Femur (tissue), 1 donor: ENCODE results near the gene DENND1A.

Experiments
- DNase-seq: peaks from one replicate; pipeline ENCODE4 v3.0.0-alpha.2; 2017

Gene DENND1A

DNA sequence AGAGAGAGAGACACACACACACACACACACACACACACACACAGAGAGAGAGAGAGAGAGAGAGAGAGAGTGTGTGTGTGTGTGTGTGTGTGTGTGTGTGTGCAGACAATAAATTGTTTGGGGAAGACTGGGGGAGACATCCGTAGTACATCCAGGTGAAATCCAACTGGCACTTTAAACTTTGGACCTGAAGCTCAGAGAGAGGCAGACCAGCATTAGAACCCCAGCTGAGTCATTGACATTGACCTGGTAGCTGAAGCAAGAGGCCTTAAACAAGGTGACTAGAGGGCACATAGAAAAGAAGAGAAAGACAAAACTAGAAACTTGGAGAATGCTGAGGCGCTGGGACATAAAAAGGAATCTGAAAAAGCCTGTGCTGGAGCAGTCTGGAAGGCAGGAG lies 322.4 kb downstream of the DENND1A start:
- DNase-seq = no peak

DNA sequence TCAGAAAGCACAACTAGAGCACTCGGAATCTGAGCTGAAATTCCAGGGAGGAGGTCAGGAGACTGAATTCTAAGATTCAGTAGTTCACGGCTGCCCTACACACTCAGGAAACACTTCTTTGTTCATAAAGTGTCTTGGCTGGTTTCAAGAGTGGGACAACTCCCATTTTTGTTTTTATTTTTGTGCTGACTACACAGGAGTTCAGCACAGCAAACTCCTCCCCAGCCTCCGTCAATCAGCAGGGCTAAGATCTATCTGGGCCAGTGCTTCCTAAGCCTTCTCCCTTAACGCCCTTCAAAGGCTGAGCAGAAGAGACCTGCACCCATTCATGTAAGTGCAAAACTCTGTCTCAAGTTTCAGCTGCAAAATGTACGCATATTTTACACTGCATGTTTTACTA lies 323.8 kb downstream of the DENND1A start:
- DNase-seq = no peak

DNA sequence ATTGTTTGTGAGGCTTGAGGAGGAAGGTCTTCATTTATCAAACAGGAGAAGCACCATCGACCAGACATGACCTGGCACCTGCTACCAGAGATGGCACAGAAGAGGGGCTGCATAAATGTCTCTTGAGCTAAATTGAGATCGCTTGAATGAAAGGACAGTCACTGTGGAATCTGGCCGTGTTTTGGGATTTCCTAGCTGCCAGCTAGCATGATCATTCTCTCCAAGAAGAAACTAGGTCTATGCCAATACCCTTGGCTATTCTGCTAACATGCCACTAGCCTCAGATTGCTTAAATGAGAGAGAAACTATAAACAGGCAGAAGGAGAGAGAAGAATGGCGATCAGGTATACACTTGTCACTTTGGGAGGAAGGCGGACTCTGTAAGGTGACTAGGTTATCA lies 324.6 kb downstream of the DENND1A start:
- no peak for DNase-seq

DNA sequence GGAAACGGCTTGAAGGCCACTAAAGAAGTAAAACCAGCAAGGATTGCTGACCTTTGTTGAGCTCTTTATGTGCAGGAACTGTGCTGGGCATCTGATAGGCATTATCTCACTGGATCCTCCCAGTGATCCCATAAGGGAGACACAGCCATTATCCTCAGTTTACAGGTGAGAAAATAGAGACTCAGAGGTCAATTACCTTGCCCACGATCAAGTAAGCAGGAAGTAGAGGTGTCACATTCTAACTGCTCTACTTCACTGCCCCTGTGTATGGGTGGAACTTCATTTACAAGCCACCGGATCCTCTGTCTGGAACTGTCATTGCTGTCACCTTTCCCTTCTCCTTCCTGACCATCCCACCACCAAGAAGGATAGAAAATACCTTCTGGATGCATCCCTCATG lies 325.1 kb downstream of the DENND1A start:
- no peak for DNase-seq

DNA sequence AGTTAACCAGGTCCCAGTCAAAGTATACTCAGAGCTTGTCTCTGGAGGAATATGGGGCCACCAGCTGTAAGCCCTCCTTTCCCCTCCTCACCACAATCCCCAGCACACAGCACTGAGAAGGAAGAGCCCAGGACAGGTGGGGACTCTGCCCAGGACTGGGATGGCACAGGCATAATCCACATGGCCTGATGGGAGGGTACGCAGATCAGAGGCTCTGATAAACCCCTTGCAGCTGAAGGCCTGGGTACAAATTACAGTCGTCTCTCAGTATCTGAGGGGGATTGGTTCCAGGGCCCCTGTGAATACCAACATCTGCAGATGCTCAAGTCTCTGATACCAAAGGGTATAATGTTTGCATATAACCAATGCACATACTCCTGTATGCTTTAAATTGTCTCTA lies 328.1 kb downstream of the DENND1A start:
- DNase-seq = no peak

DNA sequence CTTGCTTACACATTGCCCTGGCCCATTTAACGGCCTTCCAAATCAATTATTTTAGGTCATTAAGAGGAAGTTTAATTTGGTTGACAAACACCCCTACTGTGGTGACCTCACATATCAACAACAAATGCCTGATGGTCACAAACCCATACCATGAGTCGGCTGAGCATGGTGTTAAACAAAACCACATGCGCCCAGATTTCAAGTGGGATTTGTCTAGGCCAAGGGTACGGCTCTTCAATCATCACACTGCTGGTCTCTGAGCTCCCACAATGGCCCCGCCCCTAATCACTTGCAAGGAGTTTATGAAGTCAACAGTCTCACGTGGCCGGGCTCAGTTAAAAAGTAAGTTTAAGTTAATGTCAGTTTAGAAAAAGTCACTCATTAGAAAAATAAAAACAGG lies 330.1 kb downstream of the DENND1A start:
- DNase-seq = no peak

DNA sequence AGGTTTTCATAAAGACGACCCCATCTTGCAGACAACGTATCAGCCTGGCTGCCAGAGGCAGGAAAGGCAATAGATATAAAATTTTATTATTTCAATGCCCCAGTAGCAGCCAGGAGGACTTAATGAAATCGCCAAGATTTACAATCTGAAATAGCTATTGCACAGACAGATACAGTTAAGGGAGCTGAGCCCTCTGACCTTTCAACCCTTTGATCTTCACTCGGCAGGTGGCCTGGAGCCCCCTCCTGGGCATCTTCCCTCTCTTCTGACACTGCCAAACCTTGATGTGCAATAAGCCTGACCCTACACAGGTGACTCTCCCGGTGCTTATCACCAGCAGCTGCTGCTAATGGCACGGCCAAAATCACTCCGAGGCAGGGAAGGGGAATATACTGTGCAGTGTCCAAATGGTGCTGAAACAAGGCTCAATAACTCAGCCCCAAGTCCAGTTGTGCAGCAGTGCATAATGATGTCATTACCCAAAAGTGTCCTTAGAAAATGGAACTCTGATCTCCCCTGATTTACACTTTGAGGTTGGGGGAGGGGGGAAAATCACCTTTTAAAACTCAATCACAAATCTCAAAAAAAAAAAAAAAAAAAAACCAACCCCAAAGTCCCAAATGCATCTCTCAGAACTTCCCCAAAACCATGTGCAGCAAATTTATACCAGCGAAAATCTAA lies 331.9 kb downstream of the DENND1A start:
- no peak for DNase-seq

DNA sequence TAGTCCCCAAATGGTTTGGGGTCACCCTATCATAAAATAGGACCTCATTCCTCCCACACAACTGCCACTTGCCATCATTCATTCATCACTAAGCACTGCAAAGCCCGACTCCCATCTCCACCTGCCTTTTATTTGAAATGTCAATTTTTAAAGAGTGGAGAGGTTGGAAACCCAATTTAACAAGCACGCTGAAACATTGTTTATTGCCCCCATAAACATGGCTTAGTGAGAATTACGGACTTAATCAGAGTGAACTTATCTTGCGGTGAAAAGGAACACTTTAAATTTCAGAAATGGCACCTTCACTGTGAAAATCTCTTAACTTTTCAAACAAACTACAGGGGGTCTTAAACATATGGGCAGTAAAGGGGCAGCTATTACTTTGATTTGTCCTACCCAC lies 332.9 kb downstream of the DENND1A start:
- DNase-seq = no peak

DNA sequence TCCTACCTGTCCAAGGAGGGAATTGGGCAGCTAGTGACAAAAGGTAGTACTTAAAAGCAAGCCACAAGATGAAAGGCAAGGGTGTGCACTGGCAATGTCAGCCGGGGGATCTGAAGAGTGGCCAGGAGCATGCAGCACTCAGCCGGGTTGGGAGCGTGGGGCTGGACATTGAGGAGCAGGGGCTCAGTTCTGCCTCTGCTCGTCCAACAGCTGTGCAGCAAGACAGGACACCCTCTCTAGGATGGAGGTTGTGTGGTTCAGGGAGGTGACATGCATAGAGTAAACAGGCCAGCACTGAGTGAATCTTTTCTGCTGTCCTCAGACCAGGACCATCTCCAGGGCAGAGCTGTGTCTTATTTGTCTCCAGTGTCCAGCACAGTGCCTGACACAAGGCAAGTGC lies 338.6 kb downstream of the DENND1A start:
- no peak for DNase-seq

DNA sequence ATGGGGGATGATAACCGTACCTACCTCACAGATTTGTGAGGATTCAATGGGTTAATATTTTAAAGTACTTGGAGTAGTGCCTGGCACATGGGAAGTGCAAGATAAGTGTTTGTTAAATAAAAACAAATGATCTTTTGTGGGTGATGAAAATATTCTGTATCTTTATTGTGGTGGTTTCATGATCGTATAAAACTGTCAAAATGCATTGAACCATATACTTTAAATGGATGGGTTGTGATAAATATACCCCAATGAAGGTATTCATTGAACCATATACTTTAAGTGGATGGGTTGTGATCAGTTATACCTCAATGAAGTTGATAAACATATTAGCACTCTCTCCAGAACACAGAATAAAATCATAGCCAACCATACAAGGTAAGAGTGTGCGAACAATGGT lies 339.4 kb downstream of the DENND1A start:
- no peak for DNase-seq

DNA sequence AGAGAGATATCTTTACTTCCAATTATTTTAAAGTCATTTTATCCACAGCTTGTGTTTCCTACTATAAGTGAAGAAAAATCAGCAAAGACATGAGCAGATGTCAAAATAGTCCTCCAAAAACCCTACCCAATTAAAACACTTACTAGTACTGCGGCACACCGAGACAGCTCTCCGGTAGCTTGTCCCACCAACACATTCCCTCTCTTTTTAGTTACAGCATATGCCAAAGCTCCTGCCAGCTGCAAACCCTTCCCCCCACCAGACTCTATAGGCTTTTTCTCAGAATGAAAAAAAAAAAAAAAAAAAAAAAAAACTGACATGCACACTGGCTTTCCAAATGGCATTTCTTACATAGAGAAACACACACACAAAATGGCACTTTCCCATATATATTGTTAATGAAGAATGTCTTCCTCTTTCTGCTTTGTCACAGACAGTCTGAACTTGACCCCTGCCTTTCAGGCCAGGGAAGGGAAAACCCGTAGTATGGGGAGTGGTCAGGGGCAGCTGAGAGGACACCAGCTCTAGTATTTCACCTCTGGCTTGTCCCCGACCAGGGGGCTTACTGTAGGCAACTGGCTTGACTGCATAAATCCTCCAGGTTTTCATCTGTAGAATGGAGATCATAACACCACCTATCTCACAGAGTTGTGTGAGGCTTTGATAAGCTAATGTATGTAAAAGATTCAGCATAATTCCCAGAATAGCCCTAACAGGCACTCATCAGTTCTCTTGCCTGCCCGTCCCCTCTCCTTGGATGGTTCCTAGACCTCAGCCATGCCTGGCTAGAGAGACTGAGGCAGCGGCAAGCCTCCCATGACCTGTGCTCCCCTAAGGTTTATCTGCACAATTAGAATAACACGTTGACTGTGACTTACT lies 340.3 kb downstream of the DENND1A start:
- no peak for DNase-seq

DNA sequence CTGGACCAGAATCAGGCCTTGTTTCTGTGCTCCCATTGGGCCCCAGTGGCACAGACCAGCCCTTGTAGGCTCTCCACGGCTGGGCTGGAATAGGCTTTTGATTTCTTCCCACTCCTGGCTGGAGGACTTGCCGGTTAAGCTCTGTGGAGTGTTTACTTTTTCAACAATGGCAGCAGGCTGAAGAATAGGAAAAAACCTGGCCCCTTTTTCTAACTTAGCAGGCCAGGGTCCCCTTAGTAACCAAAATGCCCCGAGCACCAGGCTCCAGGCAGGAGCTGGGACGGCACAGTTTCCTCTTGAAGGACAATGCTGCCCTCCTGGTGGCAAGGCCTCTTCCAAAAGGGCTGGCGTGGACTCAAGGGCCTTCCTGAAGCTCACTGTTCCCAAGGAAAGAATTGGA lies 343.7 kb downstream of the DENND1A start:
- DNase-seq = no peak

DNA sequence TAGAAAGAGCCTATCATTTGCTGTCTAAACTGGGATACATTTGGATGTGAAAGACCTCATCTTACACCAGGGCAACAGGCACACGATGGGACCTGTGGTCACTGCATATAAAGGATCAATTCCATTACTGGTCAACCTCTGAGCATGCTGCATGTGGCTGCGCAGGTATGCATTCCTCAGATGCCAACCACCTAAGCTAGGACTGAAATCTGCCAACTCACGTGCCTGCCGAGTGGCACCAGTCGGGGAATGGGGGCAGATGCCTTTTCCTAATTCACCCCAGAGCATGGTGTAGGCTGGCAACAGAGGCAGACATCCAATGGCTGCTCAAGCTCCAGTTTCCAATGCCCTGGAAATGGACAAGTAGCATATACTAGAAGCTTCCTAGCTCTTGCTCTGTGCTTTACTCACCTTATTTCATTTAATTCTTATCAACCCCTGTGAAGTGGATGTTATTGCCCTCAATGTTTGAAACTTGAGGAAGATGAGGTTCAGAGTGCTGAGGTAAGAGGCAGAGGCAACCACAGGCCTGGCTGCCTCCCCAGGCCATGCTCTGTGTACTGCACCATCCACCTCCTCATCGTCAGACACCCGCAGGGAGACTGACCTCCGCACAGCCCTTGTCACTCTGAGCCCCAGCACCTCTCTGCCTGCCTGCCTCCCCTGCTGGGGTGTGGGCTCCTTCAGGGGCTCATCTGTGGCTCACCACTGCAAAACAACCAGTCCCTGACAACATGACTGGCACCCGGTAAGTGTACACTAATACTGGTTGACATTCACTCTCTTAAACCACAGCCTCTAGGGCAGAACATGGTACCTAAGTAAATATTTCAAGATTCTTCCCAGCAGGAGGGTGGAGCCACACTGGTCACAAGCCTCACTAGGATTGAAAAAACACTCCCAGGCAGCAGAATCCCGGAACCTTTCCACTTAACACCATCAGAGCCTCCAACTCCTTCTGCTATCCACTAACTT lies 345.4 kb downstream of the DENND1A start:
- no peak for DNase-seq

DNA sequence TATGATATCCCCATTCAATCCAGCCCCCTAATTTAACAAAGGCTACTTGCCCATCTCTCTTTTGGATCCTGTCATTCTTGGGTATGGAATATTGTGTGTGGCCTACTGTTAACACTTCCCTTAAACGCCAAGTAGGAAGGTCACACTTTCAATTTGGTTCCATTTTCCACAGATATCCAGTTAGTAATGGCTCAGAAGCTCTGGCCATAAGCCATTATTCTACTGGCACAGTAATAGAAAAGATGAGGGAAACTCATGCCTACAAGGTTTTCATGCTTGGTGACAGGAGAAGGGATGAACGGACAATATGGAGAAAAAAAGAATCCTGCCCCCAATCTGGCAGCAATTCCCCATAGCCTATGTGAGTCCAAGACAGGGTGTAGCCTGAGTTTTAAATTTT lies 346.3 kb downstream of the DENND1A start:
- no peak for DNase-seq

DNA sequence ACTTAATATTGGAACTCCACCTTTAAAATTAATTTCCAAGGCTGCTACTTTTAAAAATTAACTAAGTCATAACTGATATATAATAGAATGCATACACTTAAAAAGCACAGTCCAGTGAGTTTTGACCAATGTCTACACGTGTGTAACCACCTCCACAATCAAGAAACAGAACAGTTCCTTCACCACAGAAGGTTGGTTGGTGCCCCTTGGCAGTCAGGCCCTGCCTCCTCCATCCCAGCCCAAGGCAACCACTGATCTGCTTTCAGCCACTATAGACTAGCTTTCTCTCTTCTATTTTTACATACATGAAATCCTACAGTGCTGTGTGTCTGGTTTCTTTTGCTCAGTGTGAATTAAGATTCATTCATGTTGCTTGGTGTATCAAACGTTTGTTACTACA lies 358.7 kb downstream of the DENND1A start:
- DNase-seq = no peak

DNA sequence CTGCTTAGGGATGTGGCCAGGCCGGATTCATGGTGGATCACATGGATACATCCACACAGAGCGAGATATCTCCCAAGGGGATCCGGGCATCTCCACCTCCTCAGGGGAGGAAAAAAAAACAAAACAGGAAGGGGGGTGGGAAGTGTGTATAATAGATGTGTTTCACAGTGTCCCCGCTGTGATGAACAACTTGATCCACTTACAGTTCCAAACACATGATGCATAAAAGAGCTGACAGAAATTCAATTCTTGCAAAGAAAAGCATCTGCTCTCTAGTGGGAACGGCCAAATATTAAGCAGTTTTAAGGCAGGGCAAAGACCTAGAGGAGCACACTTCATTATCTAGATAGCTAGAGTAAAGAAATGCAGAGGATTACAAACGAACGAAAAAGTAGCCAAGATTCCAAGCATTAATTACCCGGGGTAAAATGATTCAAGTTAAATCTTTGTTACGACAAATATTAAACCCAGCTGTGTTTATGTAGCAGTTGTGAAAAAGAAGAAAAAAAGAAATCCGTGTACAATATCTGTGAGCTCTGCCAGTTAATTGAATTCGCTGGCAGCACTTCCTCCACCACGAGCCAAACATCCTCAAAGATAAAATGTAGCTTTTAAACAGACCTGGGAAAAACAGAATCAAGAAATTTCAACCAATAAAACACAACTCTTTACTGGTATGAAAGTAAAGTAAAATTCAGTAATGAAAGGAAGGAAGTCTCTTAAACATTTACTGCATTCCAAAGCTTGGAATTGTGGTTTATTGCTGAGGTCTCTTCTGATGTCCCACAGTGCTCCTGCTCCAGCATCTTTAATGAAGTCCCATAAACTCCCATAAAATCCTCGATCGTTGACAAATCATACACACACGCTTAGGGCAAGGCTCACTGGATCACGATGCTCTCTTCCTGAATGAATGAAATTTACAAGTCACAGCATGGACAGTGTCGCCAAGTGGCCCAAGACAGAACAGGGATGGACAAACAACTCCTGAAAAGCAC lies 360.9 kb downstream of the DENND1A start:
- DNase-seq = peak; percentile 71

DNA sequence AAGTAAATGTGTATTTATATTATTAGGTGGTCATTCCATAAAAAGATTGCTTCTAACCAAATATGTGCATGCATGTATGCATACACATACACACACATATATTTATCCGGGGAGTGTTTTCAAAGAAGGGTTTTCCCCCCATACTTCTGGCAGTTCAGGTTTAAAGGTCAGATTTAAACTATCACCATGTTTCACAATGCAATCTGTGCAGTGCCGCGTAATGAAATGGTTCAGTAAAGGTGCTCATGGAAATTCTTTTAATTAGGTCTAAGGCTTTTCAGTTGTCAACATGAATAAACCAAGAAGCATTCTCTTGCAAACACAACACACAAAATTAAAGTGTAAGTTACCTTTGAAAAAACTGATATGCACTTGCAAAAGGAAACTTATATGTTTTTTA lies 362.9 kb downstream of the DENND1A start:
- no peak for DNase-seq

DNA sequence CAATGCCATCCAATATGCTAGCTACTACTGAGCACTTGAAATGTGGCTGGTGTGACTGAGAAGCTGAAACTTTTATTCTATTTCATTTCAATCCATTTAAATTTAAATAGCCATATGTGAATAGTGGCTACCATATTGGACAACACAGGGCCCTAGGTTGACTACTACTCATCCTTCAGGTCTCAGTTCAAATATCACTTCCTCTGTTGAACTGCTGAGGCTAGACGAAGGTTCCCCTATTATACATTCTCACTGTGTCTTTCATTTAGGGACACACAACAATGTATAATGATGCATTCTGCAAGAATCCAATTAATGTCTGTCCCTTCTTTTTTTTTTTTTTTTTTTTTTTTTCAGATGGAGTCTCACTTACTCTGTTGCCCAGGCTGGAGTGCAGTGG lies 365.3 kb downstream of the DENND1A start:
- DNase-seq = no peak

DNA sequence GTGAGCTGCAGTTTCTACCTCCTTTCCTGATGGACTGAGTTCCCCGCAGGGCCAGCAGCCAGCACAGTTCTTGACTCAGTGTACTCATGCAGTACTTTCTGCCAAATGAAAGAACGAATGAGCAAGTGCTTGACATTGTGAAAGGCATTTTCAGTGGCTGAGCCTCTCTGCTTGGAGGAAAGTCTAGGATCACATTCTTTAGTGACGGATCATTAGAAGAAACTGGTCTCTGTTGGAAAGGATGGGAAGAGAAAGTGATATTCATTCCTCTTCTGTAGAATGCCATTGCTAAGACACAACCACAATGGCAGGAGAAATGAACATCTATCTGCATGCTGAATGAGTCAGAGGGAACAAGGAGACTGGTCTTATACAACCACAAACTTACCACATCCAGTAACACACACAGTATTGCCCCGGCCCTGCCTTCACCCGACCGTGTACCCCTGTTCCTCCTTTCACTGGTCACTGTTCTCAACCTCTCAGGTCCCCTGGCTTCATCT lies 367.0 kb downstream of the DENND1A start:
- no peak for DNase-seq

DNA sequence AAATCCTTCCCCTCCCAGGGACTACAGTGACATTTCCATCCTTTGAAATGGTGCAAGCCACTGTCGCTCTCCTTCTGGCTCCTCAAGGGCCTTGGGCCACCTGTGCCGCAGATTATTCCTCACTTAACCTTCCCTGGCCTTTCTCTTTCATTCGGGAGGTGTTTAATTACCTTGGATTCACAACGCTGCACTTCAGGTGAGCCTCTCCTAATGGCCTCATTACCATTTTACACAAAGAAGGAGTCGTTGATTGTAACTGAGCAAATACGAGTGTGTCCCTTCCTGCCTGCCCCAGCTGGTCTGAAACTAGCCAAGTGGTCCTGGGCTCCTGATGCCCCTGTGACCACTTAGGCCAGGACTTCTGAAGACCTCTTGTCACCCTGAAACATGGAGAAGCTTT lies 368.9 kb downstream of the DENND1A start:
- DNase-seq = no peak
